GM19099 (cell line): ENCODE measurements around the gene MZT2A.
"Not testable (repeated sequence)": the region's sequence is repeated elsewhere in the genome, so short reads cannot be mapped to it uniquely, and the experiment has no call there.

Experiments used
- POLR2A ChIP-seq: IDR thresholded peaks from 3 replicates; pipeline ENCODE4 v1.6.1; 2011; ENCODE audit warnings: low read depth; ENCODE audit not compliant: insufficient read length; ENCODE audit errors: extremely low read depth

MZT2A gene, protein sequence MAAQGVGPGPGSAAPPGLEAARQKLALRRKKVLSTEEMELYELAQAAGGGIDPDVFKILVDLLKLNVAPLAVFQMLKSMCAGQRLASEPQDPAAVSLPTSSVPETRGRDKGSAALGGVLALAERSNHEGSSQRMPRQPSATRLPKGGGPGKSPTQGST

DNA sequence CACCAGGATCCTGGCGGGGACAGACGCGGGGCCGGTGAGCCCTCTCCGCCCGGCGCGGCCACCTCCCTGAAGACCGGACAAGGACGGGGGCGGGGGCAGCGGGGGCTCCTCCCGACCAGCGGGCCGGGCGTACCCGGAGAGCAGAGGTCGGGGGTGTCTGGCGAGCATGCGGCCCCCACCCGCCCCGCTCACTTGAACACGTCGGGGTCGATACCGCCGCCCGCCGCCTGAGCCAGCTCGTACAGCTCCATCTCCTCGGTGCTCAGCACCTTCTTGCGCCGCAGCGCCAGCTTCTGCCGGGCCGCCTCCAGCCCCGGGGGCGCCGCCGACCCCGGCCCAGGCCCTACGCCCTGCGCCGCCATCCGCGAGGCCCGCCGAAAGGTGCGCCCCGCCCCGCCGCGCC, at the start of gene MZT2A:
Gene MZT2A (minus strand): TSS at position 383 of the 403 bp plus-strand sequence. CDS start 21 bp downstream, at position 362.
- peak; percentile 42 for TF ChIP-seq POLR2A

DNA sequence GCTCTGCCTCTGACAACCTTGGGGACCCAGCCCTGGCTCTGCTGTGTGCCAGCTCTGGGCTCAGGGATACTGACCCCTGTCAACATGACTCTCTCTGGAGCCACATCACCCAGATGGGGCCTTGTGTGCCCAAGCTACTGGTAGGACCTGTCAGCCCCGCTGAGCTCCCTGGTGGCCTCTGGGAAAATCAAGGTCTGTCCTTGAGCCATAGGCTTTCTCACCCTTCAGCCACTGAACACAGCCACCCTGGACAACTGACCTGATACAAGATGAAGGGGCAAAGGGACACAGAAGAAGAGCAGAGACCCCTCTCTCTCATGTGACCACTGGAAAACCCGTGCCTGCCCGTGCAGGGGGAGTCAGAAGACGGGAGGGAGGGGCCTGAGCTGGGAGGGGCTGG, 43.3 kb upstream of the MZT2A start:
- TF ChIP-seq POLR2A: no peak

DNA sequence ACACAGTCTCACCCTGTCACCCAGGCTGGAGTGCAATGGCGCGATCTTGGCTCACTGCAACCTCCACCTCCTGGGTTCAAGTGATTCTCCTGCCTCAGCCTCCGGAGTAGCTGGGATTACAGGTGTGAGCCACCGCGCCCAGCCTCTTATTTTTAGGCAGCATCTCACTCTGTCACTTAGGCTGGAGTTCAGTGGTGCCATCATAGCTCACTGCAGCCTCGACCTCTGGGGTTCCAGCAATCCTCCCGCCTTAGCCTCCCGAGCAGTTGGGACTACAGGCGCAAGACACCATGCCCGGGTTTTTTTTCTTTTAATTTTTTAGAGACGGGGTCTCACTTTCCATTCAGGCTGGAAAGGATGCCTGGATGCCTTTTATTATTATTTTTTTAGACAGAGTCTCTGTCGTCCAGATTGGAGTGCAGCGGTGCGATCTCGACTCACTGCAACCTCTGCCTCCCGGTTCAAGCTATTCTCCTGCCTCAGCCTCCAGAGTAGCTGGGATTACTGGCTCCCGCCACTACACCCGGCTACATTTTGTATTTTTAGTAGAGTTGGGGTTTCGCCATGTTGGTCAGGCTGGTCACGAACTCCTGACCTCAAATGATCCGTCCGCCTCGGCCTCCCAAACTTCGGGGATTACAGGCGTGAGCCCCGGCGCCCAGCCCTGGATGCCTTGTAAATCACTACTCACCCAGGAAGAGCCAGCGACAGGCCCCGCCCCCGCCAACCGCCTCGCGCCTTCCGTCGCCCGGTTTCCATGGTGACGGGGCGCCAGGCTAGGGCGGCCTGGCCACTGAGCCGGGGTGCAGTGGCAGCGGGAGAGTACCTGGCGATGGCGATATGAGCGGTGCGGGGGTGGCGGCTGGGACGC, 35.2 kb upstream of the MZT2A start, which contains the start of gene CCDC74A:
Gene CCDC74A (plus strand): TSS at position 758 of the 871 bp plus-strand sequence. CDS start 83 bp downstream, at position 841.
- not testable (repeated sequence) for TF ChIP-seq POLR2A

GRCh38 chr2:131521961-131522781, 30.0 kb upstream of the MZT2A start:
- no peak for TF ChIP-seq POLR2A

GRCh38 chr2:131520526-131520925, 28.3 kb upstream of the MZT2A start:
- no peak for TF ChIP-seq POLR2A

DNA sequence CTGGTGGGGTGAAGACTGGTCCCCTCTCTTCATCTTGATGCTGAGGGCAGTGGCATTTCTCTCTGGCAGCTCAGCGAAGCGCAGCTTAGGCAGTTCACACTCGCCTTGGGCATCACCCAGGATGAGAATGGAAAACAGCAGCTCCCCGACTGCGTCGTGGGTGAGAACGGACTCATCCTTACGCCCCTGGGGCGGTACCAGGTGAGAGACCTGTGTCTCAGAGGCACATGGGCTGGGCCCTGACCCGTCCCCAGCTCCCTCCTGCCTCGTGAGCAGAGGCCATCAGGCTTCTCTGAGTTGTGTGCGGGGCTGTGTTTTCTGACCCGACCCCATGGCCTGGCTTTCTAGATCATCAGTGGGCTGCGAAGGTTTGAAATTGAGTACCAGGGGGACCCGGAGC, 27.3 kb upstream of the MZT2A start:
- no peak for TF ChIP-seq POLR2A

DNA sequence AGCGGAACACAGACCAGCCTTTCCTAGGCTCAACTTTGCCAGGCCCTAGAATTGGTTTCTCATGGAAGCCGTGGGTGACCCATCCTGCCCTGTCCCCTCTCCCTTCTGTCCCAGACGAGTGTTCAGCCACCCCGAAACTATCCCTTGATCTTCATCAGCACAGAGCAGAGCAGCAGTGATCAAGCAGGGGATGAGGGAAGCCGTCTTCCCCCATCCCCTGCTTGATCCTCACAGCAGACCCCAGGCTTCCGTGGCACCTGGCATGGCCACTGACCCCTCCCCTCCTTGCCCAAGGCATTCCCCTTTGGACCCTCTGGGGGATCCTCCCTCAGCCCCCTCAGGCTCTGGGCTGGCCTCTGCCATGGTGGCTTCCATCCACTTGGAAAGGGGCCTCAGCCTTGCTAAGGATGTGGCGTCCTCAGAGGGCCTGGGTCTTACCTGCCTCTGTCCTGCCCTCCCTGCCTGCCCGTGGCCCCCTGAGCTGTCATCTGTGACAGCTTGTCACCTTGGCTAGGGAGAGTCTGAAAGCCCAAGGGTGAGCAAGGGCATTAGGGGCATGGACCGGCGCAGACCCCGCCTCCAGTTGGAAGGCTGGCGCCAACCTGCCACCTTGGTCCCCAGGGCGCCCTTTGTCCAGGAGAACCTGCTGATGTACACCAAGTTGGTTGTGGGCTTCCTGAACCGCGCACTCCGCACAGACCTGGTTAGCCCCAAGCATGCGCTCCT, 25.1 kb upstream of the MZT2A start:
- no peak for TF ChIP-seq POLR2A

GRCh38 chr2:131516011-131516410, 23.8 kb upstream of the MZT2A start:
- no peak for TF ChIP-seq POLR2A

GRCh38 chr2:131509615-131510014, 17.4 kb upstream of the MZT2A start:
- no peak for TF ChIP-seq POLR2A

- no peak for TF ChIP-seq POLR2A
Measured at GRCh38 chr2:131493199-131493968, 1.2 kb upstream of the MZT2A start.

DNA sequence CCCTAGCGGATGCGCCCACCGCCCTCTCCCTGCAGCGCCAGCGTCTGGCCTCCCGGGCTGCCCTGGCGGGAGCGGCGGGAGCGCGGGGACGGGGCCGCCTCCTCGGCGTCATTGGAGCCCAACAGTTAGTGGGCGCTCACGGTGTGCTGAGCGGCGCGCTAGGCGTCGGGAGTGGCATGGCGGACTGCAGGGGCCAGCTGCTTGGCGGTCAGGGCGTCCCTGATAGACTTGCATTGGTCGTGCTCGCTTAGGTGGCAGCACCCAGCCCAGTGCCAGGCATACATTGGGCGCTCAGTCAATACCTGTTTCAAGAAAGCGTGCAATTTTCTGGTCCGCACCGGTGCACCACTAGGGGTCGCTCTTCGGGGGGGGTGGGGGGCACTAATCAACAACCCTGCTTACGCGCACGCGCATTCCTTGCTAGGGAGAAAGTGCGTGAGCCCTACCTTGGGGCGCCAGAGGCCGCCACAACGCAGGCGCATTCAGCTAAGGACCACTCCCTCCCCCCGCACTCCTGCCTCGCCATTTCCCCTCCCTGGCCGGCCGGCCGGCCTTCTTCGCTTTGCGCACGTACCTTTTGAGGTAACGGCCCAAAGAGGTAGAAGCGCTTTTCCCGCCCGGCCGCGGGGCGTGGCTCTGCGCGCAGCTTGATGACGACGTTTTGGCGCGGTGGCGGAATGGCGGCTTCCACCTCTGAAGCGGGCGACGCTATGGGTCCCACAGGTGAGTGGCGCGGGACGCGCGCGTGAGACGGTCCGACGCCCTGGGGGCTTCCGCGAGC, 411 bp upstream of the MZT2A start:
- peak; percentile 61 for TF ChIP-seq POLR2A

DNA sequence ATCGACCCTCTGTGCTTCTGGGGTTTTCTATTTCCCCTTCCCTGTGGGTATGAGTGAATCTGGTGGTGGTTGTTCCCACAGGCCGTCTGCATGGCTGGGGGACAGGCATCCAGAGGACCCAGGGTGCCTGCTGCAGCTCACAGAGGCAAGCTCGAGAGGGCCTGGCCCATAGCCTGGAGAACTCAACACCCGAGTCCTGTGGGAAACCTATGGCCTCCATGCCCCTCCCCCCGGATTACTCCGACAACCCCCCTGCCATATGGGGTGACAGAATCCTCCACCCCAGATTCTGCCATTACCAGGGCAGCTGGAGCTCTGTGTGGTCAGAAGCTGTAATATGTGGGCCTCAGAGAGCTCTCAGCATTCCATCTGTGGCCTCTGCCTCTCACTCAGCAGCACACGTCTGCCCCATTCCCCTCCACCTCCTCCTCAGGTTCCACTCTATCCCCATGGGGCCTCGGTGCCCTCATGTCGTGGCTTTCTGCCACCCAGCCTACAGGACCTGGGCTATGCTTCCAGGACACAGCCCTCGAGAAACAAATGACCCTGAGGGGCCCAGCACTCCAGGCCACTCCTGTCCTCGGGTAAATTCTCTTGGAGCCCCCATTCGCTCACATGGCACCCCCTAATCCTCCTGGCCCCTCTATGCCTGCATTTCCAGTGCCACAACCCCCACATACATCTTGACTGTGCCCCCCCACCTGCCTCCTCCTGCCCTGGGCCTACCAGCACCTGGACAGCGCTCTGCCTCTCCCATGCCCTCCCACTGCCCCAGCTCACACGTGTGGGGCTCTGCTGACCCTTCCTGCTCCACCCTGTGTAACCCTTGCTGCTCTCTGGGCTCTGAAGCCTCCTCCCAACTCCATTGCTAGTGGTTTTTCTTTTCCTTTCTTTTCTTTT, 3.6 kb downstream of the MZT2A start:
- TF ChIP-seq POLR2A: no peak
